Mucosa of rectum (tissue), 2 donors: ENCODE data around the gene SNX30.
"Not testable (repeated sequence)": the region's sequence is repeated elsewhere in the genome, so short reads cannot be mapped to it uniquely, and the experiment has no call there.

Experiments
- H3K27ac ChIP-seq, 2 donors: one replicate each; pipeline ENCODE4 v1.7.0; 2013; ENCODE audit warnings: inconsistent platforms in 2 of 2, low read depth in 2 of 2, low read length in 2 of 2
- H3K27me3 ChIP-seq, 2 donors: one replicate each; pipeline ENCODE4 v1.7.0; 2013; ENCODE audit warnings: low read length in 2 of 2; ENCODE audit not compliant: control insufficient read depth in 2 of 2, insufficient read depth in 2 of 2
- H3K36me3 ChIP-seq, 2 donors: one replicate each; pipeline ENCODE4 v1.7.0; 2013; ENCODE audit warnings: low read length in 2 of 2; ENCODE audit not compliant: control insufficient read depth in 2 of 2, insufficient read depth in 2 of 2
- H3K4me1 ChIP-seq, 2 donors: one replicate each; pipeline ENCODE4 v1.7.0; 2013; ENCODE audit warnings: low read length in 2 of 2, mild to moderate bottlenecking in 1 of 2; ENCODE audit not compliant: control insufficient read depth in 2 of 2, insufficient read depth in 2 of 2
- H3K4me3 ChIP-seq, 2 donors: one replicate each; pipeline ENCODE4 v1.7.0; 2013; ENCODE audit warnings: low read length in 2 of 2
- H3K9ac ChIP-seq, 2 donors: one replicate each; pipeline ENCODE4 v1.7.0; 2013; ENCODE audit warnings: low read length in 2 of 2, low read depth in 1 of 2, mild to moderate bottlenecking in 1 of 2
- H3K9me3 ChIP-seq, 2 donors: one replicate each; pipeline ENCODE4 v1.7.0; 2013; ENCODE audit warnings: low read length in 2 of 2; ENCODE audit not compliant: control insufficient read depth in 2 of 2
- donor health status: healthy.
- donor health status: Normal muscosa, but diverticular disease.

The SNX30 gene

DNA sequence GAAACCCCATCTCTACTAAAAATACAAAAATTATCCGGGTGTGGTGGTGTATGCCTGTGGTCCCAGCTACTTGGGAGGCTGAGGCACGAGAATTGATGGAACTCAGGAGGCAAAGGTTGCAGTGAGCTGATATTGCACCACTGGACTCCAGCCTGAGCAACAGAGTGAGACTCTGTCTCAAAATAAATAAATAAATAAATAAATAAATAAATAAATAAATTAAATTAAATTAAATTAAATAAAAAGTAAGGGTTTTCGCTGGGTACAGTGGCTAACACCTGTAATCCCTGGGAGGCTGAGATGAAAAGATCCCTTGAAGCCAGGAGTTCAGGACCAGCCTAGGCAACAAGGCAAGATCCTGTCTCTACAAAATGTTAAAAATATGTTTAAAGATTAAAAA, 27.8 kb upstream of the SNX30 start:
- not testable (repeated sequence) for H3K27me3 ChIP-seq, H3K4me3 ChIP-seq, H3K27ac ChIP-seq, H3K9me3 ChIP-seq, H3K9ac ChIP-seq, H3K4me1 ChIP-seq, H3K36me3 ChIP-seq

DNA sequence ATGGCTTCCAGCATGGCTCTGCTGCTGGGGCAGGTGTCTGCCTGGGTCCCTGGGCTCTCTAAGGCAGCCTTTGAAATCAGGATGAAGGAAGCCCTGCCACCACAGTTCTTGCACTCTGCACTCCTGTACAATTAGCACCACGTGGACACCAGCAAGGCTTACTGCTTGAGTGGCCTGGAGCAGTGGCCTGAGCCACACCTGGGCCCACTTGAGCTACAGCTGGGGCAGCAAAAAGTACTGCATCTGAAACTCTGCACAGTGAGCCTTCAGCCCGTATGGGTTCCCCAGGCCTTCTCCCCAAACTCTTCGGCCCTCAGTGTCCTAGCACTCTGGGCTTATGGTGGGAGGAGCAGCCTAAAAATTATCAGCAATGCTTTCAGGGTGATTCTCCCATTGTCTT, 24.6 kb upstream of the SNX30 start:
- Histone ChIP-seq H3K9me3 (no peaks in the 10 kb centered on the region), H3K27ac (peak overlapping the region in 1 of 2 donors; percentile 43), H3K27me3 (no peaks in the 10 kb centered on the region), H3K9ac (no peak overlapping the region), H3K36me3 (no peaks in the 10 kb centered on the region), H3K4me3 (no peak overlapping the region), H3K4me1 (peaks cover 0 to 5% of the 10 kb centered on the region in 2 donors)

DNA sequence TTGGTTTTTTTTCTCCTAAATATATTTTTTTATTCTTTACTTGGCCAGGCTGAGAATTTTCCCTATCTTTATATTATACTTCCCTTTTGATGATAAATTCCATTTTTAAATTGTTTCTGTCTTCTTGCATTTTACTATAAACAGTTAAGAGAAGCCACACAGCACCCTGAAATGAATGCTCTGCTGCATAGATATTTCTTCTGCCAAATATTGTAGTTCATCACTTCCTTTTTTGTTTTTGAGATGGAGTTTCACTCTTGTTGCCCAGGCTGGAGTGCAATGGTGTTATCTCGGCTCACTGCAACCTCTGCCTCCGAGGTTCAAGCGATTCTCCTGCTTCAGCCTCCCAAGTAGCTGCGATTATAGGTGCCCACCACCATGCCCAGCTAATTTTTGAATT, 24.1 kb upstream of the SNX30 start:
- no peaks in the 10 kb centered on the region for H3K36me3 ChIP-seq
- no peak overlapping the region for H3K27ac ChIP-seq
- no peak overlapping the region for H3K9ac ChIP-seq
- H3K9me3 ChIP-seq = no peaks in the 10 kb centered on the region
- peaks cover 0 to 6% of the 10 kb centered on the region in 2 donors for H3K4me1 ChIP-seq
- H3K4me3 ChIP-seq = no peak overlapping the region
- H3K27me3 ChIP-seq = no peaks in the 10 kb centered on the region

DNA sequence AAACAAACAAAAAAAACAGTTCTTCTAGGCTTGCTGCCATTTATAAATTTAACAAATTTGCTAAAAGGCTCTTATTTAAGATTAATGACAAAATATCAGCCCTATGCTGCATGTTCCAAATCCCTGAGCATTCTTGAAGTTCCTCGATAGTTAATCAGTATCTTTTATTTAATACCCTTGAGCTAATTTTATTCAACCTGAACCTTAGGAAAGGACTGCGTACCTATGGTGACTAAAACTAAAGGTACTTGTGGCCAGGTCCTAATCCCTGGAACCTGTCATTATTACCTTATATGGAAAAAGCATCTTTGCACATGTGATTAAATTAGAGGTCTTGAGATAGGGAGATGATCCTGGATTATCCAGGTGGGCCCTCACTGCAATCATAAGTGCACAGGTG, 22.2 kb upstream of the SNX30 start:
- H3K27ac ChIP-seq = no peak overlapping the region
- no peaks in the 10 kb centered on the region for H3K9me3 ChIP-seq
- no peaks in the 10 kb centered on the region for H3K36me3 ChIP-seq
- H3K9ac ChIP-seq = no peak overlapping the region
- H3K27me3 ChIP-seq = no peaks in the 10 kb centered on the region
- no peak overlapping the region for H3K4me3 ChIP-seq
- peaks cover 6 to 11% of the 10 kb centered on the region in 2 donors for H3K4me1 ChIP-seq

DNA sequence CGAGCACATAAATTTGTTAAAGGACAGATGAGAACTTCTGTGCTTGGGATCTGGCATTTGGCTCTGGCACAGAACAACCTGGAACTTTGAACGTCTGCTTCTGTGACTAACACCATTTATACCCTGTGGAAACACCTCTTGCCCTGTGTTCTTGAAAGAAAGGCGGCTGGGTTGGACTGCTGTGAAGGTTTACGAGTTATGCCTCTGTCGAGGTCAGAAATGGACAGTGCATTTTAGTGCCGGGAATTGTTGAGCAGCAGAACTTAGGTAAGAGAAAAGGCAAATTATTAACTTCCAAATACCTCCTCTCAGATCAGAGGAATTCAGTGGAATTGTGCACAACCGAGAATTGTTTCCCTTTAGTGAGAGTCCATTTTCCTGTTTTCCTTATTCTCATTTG, 18.6 kb upstream of the SNX30 start:
- peak overlapping the region; percentile 24 to 47 for H3K27ac ChIP-seq

DNA sequence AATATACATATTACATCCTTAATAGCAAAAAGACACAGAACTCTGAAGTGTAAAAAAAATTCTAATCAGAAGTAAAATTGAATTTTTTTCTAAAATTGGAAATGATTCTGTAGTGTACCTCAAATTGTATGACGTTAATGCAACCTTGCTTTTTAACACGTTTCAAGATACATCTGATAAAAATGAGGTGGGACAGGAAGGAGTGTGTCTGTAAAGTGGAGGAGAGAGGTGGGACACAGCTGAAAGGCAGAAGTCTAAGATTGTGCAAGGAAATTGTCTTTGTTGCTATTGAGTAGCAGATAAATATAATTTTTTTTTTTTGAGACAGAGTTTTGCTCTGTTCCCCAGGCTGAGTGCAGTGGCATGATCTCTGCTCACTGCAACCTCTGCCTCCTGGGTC, 15.7 kb upstream of the SNX30 start:
- H3K36me3 ChIP-seq = no peaks in the 10 kb centered on the region
- no peak overlapping the region for H3K4me3 ChIP-seq
- H3K27me3 ChIP-seq = no peaks in the 10 kb centered on the region
- no peak overlapping the region for H3K9ac ChIP-seq
- H3K4me1 ChIP-seq = peaks cover 6 to 22% of the 10 kb centered on the region in 2 donors
- H3K27ac ChIP-seq = no peak overlapping the region
- no peaks in the 10 kb centered on the region for H3K9me3 ChIP-seq

More for the DNA sequence above, 18.6 kb upstream of the SNX30 start:
- Histone ChIP-seq H3K9me3 (no peaks in the 10 kb centered on the region), H3K36me3 (no peaks in the 10 kb centered on the region), H3K27me3 (no peaks in the 10 kb centered on the region), H3K4me3 (peak overlapping the region; percentile 16 to 43), H3K9ac (no peak overlapping the region), H3K4me1 (peaks cover 6 to 11% of the 10 kb centered on the region in 2 donors)

DNA sequence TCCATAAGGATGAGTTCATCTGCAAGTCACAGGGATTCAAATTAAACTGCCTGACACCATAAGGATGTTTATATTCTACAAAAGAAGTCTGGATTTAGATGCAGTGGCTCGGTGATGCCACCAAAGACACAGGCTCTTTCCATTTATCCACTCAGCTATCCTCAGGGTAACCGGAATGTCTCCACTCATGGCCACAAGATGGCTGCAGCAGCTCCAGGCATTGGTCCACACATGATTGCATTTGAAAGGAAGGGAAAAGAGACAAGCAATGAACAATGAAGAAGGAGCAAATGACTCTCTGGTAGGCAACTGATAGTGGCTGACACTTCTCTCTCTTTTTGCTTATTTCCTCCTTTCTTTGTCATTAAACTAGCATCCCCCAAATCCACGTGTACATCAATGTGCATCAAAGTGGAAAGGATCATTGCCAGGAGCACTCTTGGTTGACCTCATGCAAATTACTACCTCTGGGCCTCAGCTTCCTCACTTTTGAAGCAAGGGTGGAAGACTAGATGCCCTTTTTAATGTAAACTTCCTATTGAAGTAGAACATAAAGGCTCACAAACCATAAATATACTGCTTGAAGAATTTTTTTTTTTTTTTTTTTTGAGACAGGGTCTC, 7.2 kb upstream of the SNX30 start:
- Histone ChIP-seq H3K4me3 (no peak overlapping the region), H3K4me1 (no peaks in the 10 kb centered on the region), H3K9me3 (no peaks in the 10 kb centered on the region), H3K27me3 (no peaks in the 10 kb centered on the region), H3K36me3 (no peaks in the 10 kb centered on the region), H3K27ac (no peak overlapping the region), H3K9ac (no peak overlapping the region)

DNA sequence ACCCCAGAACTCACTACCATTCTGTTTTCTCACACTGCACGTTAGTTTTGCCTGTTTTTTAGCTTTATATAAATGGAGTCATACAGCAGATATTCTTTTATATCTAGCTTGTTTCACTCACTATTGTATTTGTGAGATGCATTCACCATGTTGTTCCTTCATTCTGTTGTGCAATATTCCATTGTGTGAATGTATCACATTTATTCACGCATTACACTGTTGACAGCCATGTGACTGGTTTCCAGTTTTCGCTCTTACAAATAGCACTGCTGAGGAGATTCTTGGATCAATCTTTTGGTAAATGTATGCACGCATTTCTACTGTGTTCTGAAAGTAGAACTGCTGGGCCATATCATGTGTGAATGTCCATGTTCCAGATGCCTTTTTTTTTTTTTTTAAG, 6.4 kb upstream of the SNX30 start:
- Histone ChIP-seq H3K27me3 (no peaks in the 10 kb centered on the region), H3K9ac (no peak overlapping the region), H3K9me3 (no peaks in the 10 kb centered on the region), H3K36me3 (no peaks in the 10 kb centered on the region), H3K4me1 (no peaks in the 10 kb centered on the region), H3K27ac (no peak overlapping the region), H3K4me3 (no peak overlapping the region)

DNA sequence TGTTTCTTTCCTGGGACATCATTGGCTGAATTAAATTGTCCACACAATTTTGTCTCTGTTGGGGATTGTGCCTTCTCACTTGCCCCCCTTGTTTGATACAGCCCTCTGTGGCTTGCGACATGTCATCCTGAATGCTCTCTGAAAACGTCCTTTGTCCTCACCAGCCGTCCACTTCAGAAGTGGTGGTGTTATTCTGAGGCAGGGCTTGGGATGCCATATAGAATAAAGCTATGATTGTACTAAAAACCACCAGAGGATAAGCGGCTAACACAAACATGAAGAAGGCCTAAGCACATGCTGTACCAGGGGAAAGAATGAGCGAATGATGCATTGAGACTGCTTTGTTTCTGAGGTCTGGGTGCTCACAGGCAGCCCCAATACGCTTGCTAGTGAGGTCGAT, 3.5 kb upstream of the SNX30 start:
- H3K9me3 ChIP-seq = no peaks in the 10 kb centered on the region
- no peak overlapping the region for H3K9ac ChIP-seq
- no peak overlapping the region for H3K4me3 ChIP-seq
- H3K4me1 ChIP-seq = peaks cover 10 to 14% of the 10 kb centered on the region in 2 donors
- H3K27me3 ChIP-seq = no peaks in the 10 kb centered on the region
- no peaks in the 10 kb centered on the region for H3K36me3 ChIP-seq
- no peak overlapping the region for H3K27ac ChIP-seq

DNA sequence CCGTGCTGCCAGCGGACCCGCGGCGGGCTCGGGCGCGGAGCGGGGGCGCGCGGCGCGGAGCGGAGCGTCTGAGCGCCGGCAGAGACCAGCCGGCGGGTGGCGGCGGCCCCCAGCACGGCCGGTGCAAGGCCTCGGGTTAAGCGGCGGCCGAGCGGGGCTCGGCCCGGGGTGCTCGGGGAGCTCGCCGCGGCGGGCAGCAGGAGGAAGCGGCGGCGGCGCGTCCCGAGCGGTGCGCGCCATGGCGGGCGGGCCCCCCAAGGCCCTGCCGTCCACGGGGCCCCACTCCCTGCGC, 150 bp downstream of the SNX30 start:
- Histone ChIP-seq H3K9me3 (no peaks in the 10 kb centered on the region), H3K4me1 (peaks cover 29 to 38% of the 10 kb centered on the region in 2 donors), H3K9ac (peak overlapping the region; percentile 87 to 91), H3K36me3 (no peaks in the 10 kb centered on the region), H3K4me3 (peak overlapping the region; percentile 92 to 93), H3K27me3 (no peaks in the 10 kb centered on the region), H3K27ac (peak overlapping the region; percentile 77 to 85)
